Natural killer cell (primary cell): Measurements from ENCODE around the gene AGRP. TPM values are rescaled to one million over a fixed set of nuclear protein-coding genes. Genes with fewer than 3 reads are reported as not detected.

ENCODE experiments used
- ATAC-seq, 3 donors: fragments of 150-1000 bp in 2 of 3; fragments of 200-7000 bp in 1 of 3; cut with Tn5 transposase; 1 replicate in 1 of 3; 2 replicates in 2 of 3; pipeline ENCODE4 v1.10.0; 2021; ENCODE audit warnings: mild to moderate bottlenecking in 2 of 3, moderate library complexity in 2 of 3
- DNase-seq, 2 donors: peaks; one replicate each; pipeline versions ENCODE4 v3.0.0 to v3.0.0-alpha.2; 2013 to 2021; ENCODE audit warnings: mixed read lengths in 1 of 2
- H3K27ac ChIP-seq: one replicate; pipeline ENCODE4 v1.5.1; 2013; ENCODE audit warnings: mild to moderate bottlenecking, low read length
- H3K27me3 ChIP-seq: one replicate; pipeline ENCODE4 v1.6.1; 2013; ENCODE audit warnings: low read length; ENCODE audit not compliant: control insufficient read depth, insufficient read depth
- H3K36me3 ChIP-seq: one replicate; pipeline ENCODE4 v1.6.1; 2013; ENCODE audit warnings: low read length; ENCODE audit not compliant: control insufficient read depth, insufficient read depth
- H3K4me1 ChIP-seq: one replicate; pipeline ENCODE4 v1.6.1; 2013; ENCODE audit warnings: low read length; ENCODE audit not compliant: control insufficient read depth, insufficient read depth
- H3K4me3 ChIP-seq: one replicate; pipeline ENCODE4 v1.5.1; 2013; ENCODE audit warnings: low read length
- H3K9me3 ChIP-seq: one replicate; pipeline ENCODE4 v1.6.1; 2013; ENCODE audit warnings: low read length; ENCODE audit not compliant: control insufficient read depth, insufficient read depth
- H3K27ac Mint-ChIP-seq, 2 donors: one replicate each; pipeline ENCODE4 v1.8.0; 2022; ENCODE audit warnings: mild to moderate bottlenecking in 2 of 2, mixed read lengths in 2 of 2, moderate library complexity in 1 of 2
- H3K27me3 Mint-ChIP-seq, 2 donors: one replicate each; pipeline ENCODE4 v1.8.0; 2022; ENCODE audit warnings: low read depth in 2 of 2, mixed read lengths in 2 of 2
- H3K36me3 Mint-ChIP-seq: one replicate; pipeline ENCODE4 v1.8.0; 2022; ENCODE audit warnings: mixed read lengths
- H3K4me1 Mint-ChIP-seq, 2 donors: one replicate each; pipeline ENCODE4 v1.8.0; 2022; ENCODE audit warnings: mixed read lengths in 2 of 2
- H3K4me3 Mint-ChIP-seq: one replicate; pipeline ENCODE4 v1.8.0; 2022; ENCODE audit warnings: mild to moderate bottlenecking, moderate library complexity, mixed read lengths
- H3K9me3 Mint-ChIP-seq, 2 donors: one replicate each; pipeline ENCODE4 v1.8.0; 2022; ENCODE audit warnings: mixed read lengths in 2 of 2
- CTCF ChIP-seq: fragments of 200-600 bp; IDR thresholded peaks from one replicate; pipeline ENCODE4 v1.8.0; 2022; ENCODE audit warnings: antibody characterized with exemption
- WGBS: methylation state at CpG from one replicate; pipeline ENCODE4 v1.1.7; 2013; ENCODE audit warnings: missing lambda C conversion rate; ENCODE audit not compliant: insufficient coverage; 5-methylcytosine and 5-hydroxymethylcytosine counted together
- intact Hi-C: fragments of 100-400 bp; cut with micrococcal nuclease; formaldehyde crosslinking; loops from one replicate; pipeline ENCODE4 v1.14.2; 2022
- total RNA-seq, 4 donors: library from RNA; stranded (reverse); fragments of 120-200 nt in 1 of 4; gene quantifications; one replicate each; pipeline versions ENCODE4 v1.2.3 to v1.2.4, GENCODE V29; 2013 to 2022

The AGRP gene
- total RNA-seq, 3 donors from 2014 or later (not counting 1 experiment from before 2014, with no cell fraction given) = 0.50 TPM; not detected in 2

GRCh38 chr16:67464565-67464964 is 18.8 kb downstream of the AGRP start:
- H3K4me3 Mint-ChIP-seq = no peak overlapping the region
- intact Hi-C loops = no loop called here
- no peaks in the 10 kb centered on the region for H3K9me3 Mint-ChIP-seq
- H3K4me1 Mint-ChIP-seq = peaks cover 48 to 77% of the 10 kb centered on the region in 2 donors
- no peaks in the 10 kb centered on the region for H3K36me3 Mint-ChIP-seq
- no peak overlapping the region for H3K27ac Mint-ChIP-seq
- TF ChIP-seq CTCF = no peak
- DNase-seq = no peak
- Histone ChIP-seq H3K9me3 (no peaks in the 10 kb centered on the region), H3K4me3 (no peak overlapping the region), H3K27ac (no peak overlapping the region), H3K36me3 (peaks cover 17% of the 10 kb centered on the region), H3K4me1 (peaks cover 12% of the 10 kb centered on the region), H3K27me3 (no peaks in the 10 kb centered on the region)
- no peaks in the 10 kb centered on the region for H3K27me3 Mint-ChIP-seq
- ATAC-seq = no peak
- WGBS = 93% methylated on average over 2 of the region's 2 CpGs

- peaks cover 17% of the 10 kb centered on the region for H3K36me3 ChIP-seq
- no peaks in the 10 kb centered on the region for H3K27me3 ChIP-seq
- Mint-ChIP-seq H3K27me3 (no peaks in the 10 kb centered on the region), H3K36me3 (no peaks in the 10 kb centered on the region), H3K4me1 (peaks cover 51 to 84% of the 10 kb centered on the region in 2 donors), H3K9me3 (no peaks in the 10 kb centered on the region), H3K4me3 (no peak overlapping the region), H3K27ac (no peak overlapping the region)
- WGBS = 87% methylated on average over 4 of the region's 4 CpGs
- DNase-seq (no peak), ATAC-seq (no peak)
- intact Hi-C loops = no loop called here
- H3K4me3 ChIP-seq = no peak overlapping the region
- no peak for TF ChIP-seq CTCF
- H3K4me1 ChIP-seq = peaks cover 20% of the 10 kb centered on the region
- no peaks in the 10 kb centered on the region for H3K9me3 ChIP-seq
- no peak overlapping the region for H3K27ac ChIP-seq
Measured at GRCh38 chr16:67463691-67464090, 19.7 kb downstream of the AGRP start.

GRCh38 chr16:67463059-67463458 is 20.3 kb downstream of the AGRP start:
- H3K9me3 ChIP-seq = no peaks in the 10 kb centered on the region
- no peak overlapping the region for H3K4me3 ChIP-seq
- TF ChIP-seq CTCF = no peak
- H3K4me1 ChIP-seq = peaks cover 20% of the 10 kb centered on the region
- intact Hi-C loops = no loop called here
- DNase-seq (no peak), ATAC-seq (no peak)
- H3K27me3 ChIP-seq = no peaks in the 10 kb centered on the region
- peaks cover 49 to 81% of the 10 kb centered on the region in 2 donors for H3K4me1 Mint-ChIP-seq
- H3K27ac ChIP-seq = no peak overlapping the region
- WGBS = 97% methylated on average over 5 of the region's 5 CpGs
- no peaks in the 10 kb centered on the region for H3K27me3 Mint-ChIP-seq
- H3K27ac Mint-ChIP-seq = no peak overlapping the region
- no peak overlapping the region for H3K4me3 Mint-ChIP-seq
- no peaks in the 10 kb centered on the region for H3K36me3 Mint-ChIP-seq
- peaks cover 17% of the 10 kb centered on the region for H3K36me3 ChIP-seq
- H3K9me3 Mint-ChIP-seq = no peaks in the 10 kb centered on the region

- H3K27me3 Mint-ChIP-seq = no peaks in the 10 kb centered on the region
- peaks cover 19% of the 10 kb centered on the region for H3K36me3 ChIP-seq
- DNase-seq (no peak), ATAC-seq (no peak)
- H3K4me1 ChIP-seq = peaks cover 20% of the 10 kb centered on the region
- no peak overlapping the region for H3K27ac ChIP-seq
- H3K9me3 ChIP-seq = no peaks in the 10 kb centered on the region
- 92% methylated on average over 5 of the region's 5 CpGs for WGBS
- H3K4me3 ChIP-seq = no peak overlapping the region
- H3K36me3 Mint-ChIP-seq = no peaks in the 10 kb centered on the region
- H3K27ac Mint-ChIP-seq = no peak overlapping the region
- H3K4me3 Mint-ChIP-seq = no peak overlapping the region
- peaks cover 44 to 77% of the 10 kb centered on the region in 2 donors for H3K4me1 Mint-ChIP-seq
- H3K9me3 Mint-ChIP-seq = no peaks in the 10 kb centered on the region
- H3K27me3 ChIP-seq = no peaks in the 10 kb centered on the region
- no peak for TF ChIP-seq CTCF
- intact Hi-C loops = no loop called here
Measured at GRCh38 chr16:67462279-67462655, 21.1 kb downstream of the AGRP start.
